Right lobe of liver (tissue), 6 donors: Measurements from ENCODE around the gene CHAC2. TPM values are rescaled to one million over a fixed set of nuclear protein-coding genes. Genes with fewer than 3 reads are reported as not detected.
"Not testable (repeated sequence)": the region's sequence is repeated elsewhere in the genome, so short reads cannot be mapped to it uniquely, and the experiment has no call there.

Experiments used
- ATAC-seq, 4 donors: fragments of 200-7000 bp; cut with Tn5 transposase; one replicate each; pipeline ENCODE4 v1.9.1; 2020; ENCODE audit warnings: mild to moderate bottlenecking in 4 of 4, moderate library complexity in 4 of 4
- DNase-seq, 3 donors: peaks; one replicate each; pipeline ENCODE4 v3.0.0-alpha.2; 2020
- H3K27ac ChIP-seq, 3 donors: fragments of 200-600 bp; one replicate each; pipeline ENCODE4 v1.8.0; 2022
- H3K27me3 ChIP-seq, 2 donors: fragments of 200-600 bp; one replicate each; pipeline ENCODE4 v1.8.0; 2022
- H3K36me3 ChIP-seq, 4 donors: fragments of 200-600 bp; sonication (generic) in 1 of 4; one replicate each; pipeline versions ENCODE4 v1.5.1 to v1.8.0; 2017 to 2022; ENCODE audit warnings: control low read depth in 1 of 4
- H3K4me1 ChIP-seq, 4 donors: fragments of 200-600 bp; sonication (generic) in 1 of 4; one replicate each; pipeline versions ENCODE4 v1.5.1 to v1.8.0; 2017 to 2022; ENCODE audit warnings: control low read depth in 1 of 4
- H3K4me3 ChIP-seq, 3 donors: fragments of 200-600 bp; one replicate each; pipeline ENCODE4 v1.8.0; 2022
- H3K9me3 ChIP-seq, 4 donors: fragments of 200-600 bp; sonication (generic) in 1 of 4; one replicate each; pipeline versions ENCODE4 v1.5.1 to v1.8.0; 2017 to 2022; ENCODE audit warnings: control low read depth in 1 of 4
- CTCF ChIP-seq, 4 donors: fragments of 200-600 bp in 3 of 4; fragments of 450-650 bp in 1 of 4; IDR thresholded peaks; one replicate each; pipeline versions ENCODE4 v1.5.1 to v1.8.0; 2016 to 2022; ENCODE audit warnings: antibody characterized with exemption in 4 of 4, mild to moderate bottlenecking in 2 of 4
- POLR2A ChIP-seq: fragments of 450-650 bp; IDR thresholded peaks from one replicate; pipeline ENCODE4 v1.6.1; 2017; ENCODE audit warnings: antibody characterized with exemption, mild to moderate bottlenecking
- WGBS: methylation state at CpG from one replicate; pipeline ENCODE4 v1.1.6; 2018; ENCODE audit warnings: low coverage, low lambda C conversion rate; ENCODE audit not compliant: insufficient coverage; ENCODE audit errors: missing lambda C conversion rate; 5-methylcytosine and 5-hydroxymethylcytosine counted together
- intact Hi-C, 2 donors: fragments of 100-400 bp; cut with DNase I; formaldehyde crosslinking; loops; one replicate each; pipeline versions ENCODE4 v1.11.2 to v1.14.1; 2022
- total RNA-seq, 6 experiments: library from RNA; depleted of rRNA in 2 of 6; stranded (reverse); fragments of >200 nt in 2 of 6; fragmentation: NEBNext Ultra II Directional in 3 of 6; extraction: Animal tissue kit (Norgen Biotek cat#: 25700) in 3 of 6; gene quantifications; one replicate each; pipeline versions ENCODE4 v1.1.0 to v1.2.4, GENCODE V29; 2016 to 2023
- donor health status: DM: no; HTN: yes; CAD: no.
- donor health status: DM: no; HTN: no; CAD: no.
- donor health status: DM: no; HTN: no; CAD: no.
- donor health status: DM: no; HTN: yes; CAD: no.
- donor health status: DM: no; HTN: yes; CAD: no.

CHAC2 gene
- total RNA-seq, 6 experiments from 2014 or later, result 1.2 to 4.3 (median 2.5) TPM

- Histone ChIP-seq H3K9me3 (no peaks in the 10 kb centered on the region), H3K27me3 (no peaks in the 10 kb centered on the region), H3K36me3 (no peaks in the 10 kb centered on the region), H3K27ac (no peak overlapping the region), H3K4me3 (no peak overlapping the region), H3K4me1 (no peaks in the 10 kb centered on the region)
- ATAC-seq (no peak), DNase-seq (no peak)
- TF ChIP-seq POLR2A, result no peak
- TF ChIP-seq CTCF (IDR thresholded peaks at IDR 0.05), result no peak
- intact Hi-C loops, result no loop called here
Observed at GRCh38 chr2:53753041-53753440, 14.6 kb upstream of the CHAC2 start.

GRCh38 chr2:53755121-53755520 is 12.5 kb upstream of the CHAC2 start:
- TF ChIP-seq POLR2A (no peak), CTCF (IDR thresholded peaks at IDR 0.05) (no peak)
- ATAC-seq (peak in 2 of 4 donors; percentile 31 to 69), DNase-seq (peak in 1 of 3 donors; percentile 36)
- Histone ChIP-seq H3K36me3 (no peaks in the 10 kb centered on the region), H3K27me3 (no peaks in the 10 kb centered on the region), H3K4me1 (no peaks in the 10 kb centered on the region), H3K27ac (no peak overlapping the region), H3K9me3 (no peaks in the 10 kb centered on the region), H3K4me3 (no peak overlapping the region)
- intact Hi-C loops, result no loop called here
- WGBS, result 52% methylated on average over 2 of the region's 2 CpGs

GRCh38 chr2:53756644-53757043 is 11.0 kb upstream of the CHAC2 start:
- DNase-seq (no peak), ATAC-seq (no peak)
- H3K27me3 ChIP-seq, result no peaks in the 10 kb centered on the region
- intact Hi-C loops, result no loop called here
- no peaks in the 10 kb centered on the region for H3K9me3 ChIP-seq
- no peaks in the 10 kb centered on the region for H3K36me3 ChIP-seq
- WGBS, result 95% methylated on average over 15 of the region's 15 CpGs
- no peak overlapping the region for H3K27ac ChIP-seq
- TF ChIP-seq CTCF (IDR thresholded peaks at IDR 0.05), result no peak
- no peak for TF ChIP-seq POLR2A
- H3K4me3 ChIP-seq, result no peak overlapping the region
- no peaks in the 10 kb centered on the region for H3K4me1 ChIP-seq

GRCh38 chr2:53757206-53757605 is 10.4 kb upstream of the CHAC2 start:
- H3K27me3 ChIP-seq, ATAC-seq, H3K4me1 ChIP-seq, H3K4me3 ChIP-seq, intact Hi-C loops, DNase-seq, H3K36me3 ChIP-seq, H3K27ac ChIP-seq, H3K9me3 ChIP-seq: not testable (repeated sequence)
- WGBS, result 95% methylated on average over 7 of the region's 14 CpGs

GRCh38 chr2:53765767-53766166 is 1.8 kb upstream of the CHAC2 start:
- intact Hi-C loops, result no loop called here
- DNase-seq, result no peak
- H3K36me3 ChIP-seq, result peaks cover 0 to 8% (median 0%) of the 10 kb centered on the region in 4 donors
- no peaks in the 10 kb centered on the region for H3K9me3 ChIP-seq
- ATAC-seq, result no peak
- H3K27me3 ChIP-seq, result no peaks in the 10 kb centered on the region
- H3K4me3 ChIP-seq, result no peak overlapping the region
- 60% methylated on average over 1 of the region's 1 CpG for WGBS
- H3K27ac ChIP-seq, result no peak overlapping the region
- peaks cover 0 to 5% (median 2%) of the 10 kb centered on the region in 4 donors for H3K4me1 ChIP-seq
- no peak for TF ChIP-seq POLR2A
- no peak for TF ChIP-seq CTCF (IDR thresholded peaks at IDR 0.05)
